HepG2 (cell line): ENCODE measurements around the gene TPBGL. TPM values are rescaled to one million over a fixed set of nuclear protein-coding genes. Genes with fewer than 3 reads are reported as not detected.

Experiments
- AFF4 ChIP-seq: sonication (generic); formaldehyde crosslinking; IDR thresholded peaks from 2 replicates; pipeline ENCODE4 v1.4.0; 2020; ENCODE audit warnings: missing genetic modification reagents
- ATM ChIP-seq: fragments of 450-650 bp; IDR thresholded peaks from 2 replicates; pipeline ENCODE4 v1.7.1; 2017; ENCODE audit warnings: mild to moderate bottlenecking, borderline replicate concordance
- EZH2 ChIP-seq: conservative IDR thresholded peaks from 2 replicates; pipeline ENCODE4 v1.6.1; 2012; ENCODE audit warnings: mild to moderate bottlenecking, low read depth, low read length, moderate library complexity
- STAT6 ChIP-seq: sonication (generic); formaldehyde crosslinking; IDR thresholded peaks from 2 replicates; pipeline ENCODE4 v1.4.0; 2020; ENCODE audit warnings: missing genetic modification reagents, mild to moderate bottlenecking, borderline replicate concordance
- ZNF768 ChIP-seq: sonication (generic); formaldehyde crosslinking; IDR thresholded peaks from 2 replicates; pipeline ENCODE4 v1.4.0; 2020; ENCODE audit warnings: missing genetic modification reagents
- polyA plus RNA-seq, 8 experiments: library from polyadenylated mRNA; depleted of rRNA in 3 of 8; stranded (reverse) in 7 of 8; unstranded in 1 of 8; fragments of >200 nt; fragmentation: Illumina TruSeq in 4 of 8; extraction: Trizol in 4 of 8; gene quantifications; 2 replicates each; pipeline versions ENCODE4 v1.2.1 to v1.2.3, GENCODE V29; 2011 to 2016; ENCODE audit warnings: low read depth in 4 of 8, missing spikeins in 1 of 8, mixed read lengths in 1 of 8; ENCODE audit not compliant: insufficient read depth in 1 of 8
- total RNA-seq, 5 experiments: library from RNA; depleted of rRNA; stranded (reverse); fragments of >200 nt; fragmentation: Illumina TruSeq; extraction: Trizol; gene quantifications; 2 replicates each; pipeline ENCODE4 v1.2.3, GENCODE V29; 2016; ENCODE audit warnings: low read depth in 1 of 5
- TF ChIP-seq, protein P1 (sequence below): sonication (generic); formaldehyde crosslinking; IDR thresholded peaks from 2 replicates; pipeline ENCODE4 v1.4.0; 2020; ENCODE audit warnings: missing genetic modification reagents, borderline replicate concordance
- TF ChIP-seq, protein P2 (sequence below): sonication (generic); formaldehyde crosslinking; IDR thresholded peaks from 2 replicates; pipeline ENCODE4 v1.9.0; 2022; ENCODE audit warnings: low read depth, missing genetic modification reagents
- TF ChIP-seq, protein P3 (sequence below): sonication (generic); formaldehyde crosslinking; conservative IDR thresholded peaks from 2 replicates; pipeline ENCODE4 v1.4.0; 2020; ENCODE audit warnings: missing genetic modification reagents
- TF ChIP-seq, protein P4 (sequence below): sonication (generic); formaldehyde crosslinking; IDR thresholded peaks from 2 replicates; pipeline ENCODE4 v1.4.0; 2020; ENCODE audit warnings: missing genetic modification reagents
- TF ChIP-seq, protein P5 (sequence below): sonication (generic); formaldehyde crosslinking; conservative IDR thresholded peaks from 2 replicates; pipeline ENCODE4 v1.5.0; 2020; ENCODE audit warnings: missing genetic modification reagents

The TPBGL gene
- total and polyA plus RNA-seq, 2 of the 13 experiments (the other 11 are each of a cell fraction or from before 2014, with no cell fraction given): not detected

DNA sequence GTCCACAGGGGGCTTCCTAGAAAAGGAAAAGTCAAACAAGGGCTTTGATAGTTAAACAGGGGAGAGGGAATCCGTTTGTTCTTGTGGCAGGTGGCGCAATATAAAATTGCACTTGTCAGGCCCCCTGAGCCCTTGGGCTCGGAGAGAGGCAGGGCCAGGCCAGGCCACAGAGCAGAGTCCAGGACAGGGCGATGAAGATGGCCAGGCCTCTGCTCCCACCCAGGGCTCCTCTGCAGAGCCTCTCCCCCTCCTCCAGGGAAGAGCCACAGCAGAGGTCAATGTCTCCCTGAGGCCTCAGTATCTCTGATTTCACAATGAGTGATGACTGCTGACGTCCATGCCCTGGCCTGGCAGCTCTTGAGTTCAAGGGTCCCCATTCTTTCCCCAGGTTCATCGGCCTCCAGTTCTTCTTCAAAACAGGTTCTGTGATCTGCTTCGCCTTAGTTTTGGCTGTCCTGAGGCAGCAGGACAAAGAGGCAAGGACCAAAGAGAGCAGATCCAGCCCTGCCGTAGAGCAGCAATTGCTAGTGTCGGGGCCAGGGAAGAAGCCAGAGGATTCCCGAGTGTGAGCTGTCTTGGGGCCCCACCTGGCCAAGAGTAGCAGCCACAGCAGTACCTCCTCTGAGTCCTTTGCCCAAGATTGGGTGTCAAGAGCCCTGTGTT lies 36.4 kb upstream of the TPBGL start (continued):
- TF ChIP-seq, protein P1, sequence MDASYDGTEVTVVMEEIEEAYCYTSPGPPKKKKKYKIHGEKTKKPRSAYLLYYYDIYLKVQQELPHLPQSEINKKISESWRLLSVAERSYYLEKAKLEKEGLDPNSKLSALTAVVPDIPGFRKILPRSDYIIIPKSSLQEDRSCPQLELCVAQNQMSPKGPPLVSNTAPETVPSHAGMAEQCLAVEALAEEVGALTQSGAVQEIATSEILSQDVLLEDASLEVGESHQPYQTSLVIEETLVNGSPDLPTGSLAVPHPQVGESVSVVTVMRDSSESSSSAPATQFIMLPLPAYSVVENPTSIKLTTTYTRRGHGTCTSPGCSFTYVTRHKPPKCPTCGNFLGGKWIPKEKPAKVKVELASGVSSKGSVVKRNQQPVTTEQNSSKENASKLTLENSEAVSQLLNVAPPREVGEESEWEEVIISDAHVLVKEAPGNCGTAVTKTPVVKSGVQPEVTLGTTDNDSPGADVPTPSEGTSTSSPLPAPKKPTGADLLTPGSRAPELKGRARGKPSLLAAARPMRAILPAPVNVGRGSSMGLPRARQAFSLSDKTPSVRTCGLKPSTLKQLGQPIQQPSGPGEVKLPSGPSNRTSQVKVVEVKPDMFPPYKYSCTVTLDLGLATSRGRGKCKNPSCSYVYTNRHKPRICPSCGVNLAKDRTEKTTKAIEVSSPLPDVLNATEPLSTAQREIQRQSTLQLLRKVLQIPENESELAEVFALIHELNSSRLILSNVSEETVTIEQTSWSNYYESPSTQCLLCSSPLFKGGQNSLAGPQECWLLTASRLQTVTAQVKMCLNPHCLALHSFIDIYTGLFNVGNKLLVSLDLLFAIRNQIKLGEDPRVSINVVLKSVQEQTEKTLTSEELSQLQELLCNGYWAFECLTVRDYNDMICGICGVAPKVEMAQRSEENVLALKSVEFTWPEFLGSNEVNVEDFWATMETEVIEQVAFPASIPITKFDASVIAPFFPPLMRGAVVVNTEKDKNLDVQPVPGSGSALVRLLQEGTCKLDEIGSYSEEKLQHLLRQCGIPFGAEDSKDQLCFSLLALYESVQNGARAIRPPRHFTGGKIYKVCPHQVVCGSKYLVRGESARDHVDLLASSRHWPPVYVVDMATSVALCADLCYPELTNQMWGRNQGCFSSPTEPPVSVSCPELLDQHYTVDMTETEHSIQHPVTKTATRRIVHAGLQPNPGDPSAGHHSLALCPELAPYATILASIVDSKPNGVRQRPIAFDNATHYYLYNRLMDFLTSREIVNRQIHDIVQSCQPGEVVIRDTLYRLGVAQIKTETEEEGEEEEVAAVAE (CRISPR knock-in tag): no peak
- TF ChIP-seq, protein P2, sequence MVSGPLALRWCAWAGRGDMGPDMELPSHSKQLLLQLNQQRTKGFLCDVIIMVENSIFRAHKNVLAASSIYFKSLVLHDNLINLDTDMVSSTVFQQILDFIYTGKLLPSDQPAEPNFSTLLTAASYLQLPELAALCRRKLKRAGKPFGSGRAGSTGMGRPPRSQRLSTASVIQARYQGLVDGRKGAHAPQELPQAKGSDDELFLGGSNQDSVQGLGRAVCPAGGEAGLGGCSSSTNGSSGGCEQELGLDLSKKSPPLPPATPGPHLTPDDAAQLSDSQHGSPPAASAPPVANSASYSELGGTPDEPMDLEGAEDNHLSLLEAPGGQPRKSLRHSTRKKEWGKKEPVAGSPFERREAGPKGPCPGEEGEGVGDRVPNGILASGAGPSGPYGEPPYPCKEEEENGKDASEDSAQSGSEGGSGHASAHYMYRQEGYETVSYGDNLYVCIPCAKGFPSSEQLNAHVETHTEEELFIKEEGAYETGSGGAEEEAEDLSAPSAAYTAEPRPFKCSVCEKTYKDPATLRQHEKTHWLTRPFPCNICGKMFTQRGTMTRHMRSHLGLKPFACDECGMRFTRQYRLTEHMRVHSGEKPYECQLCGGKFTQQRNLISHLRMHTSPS (CRISPR knock-in tag): 0 out of 2 replicates have a peak, but pooled peaks have one; percentile 58
- TF ChIP-seq, protein P3, sequence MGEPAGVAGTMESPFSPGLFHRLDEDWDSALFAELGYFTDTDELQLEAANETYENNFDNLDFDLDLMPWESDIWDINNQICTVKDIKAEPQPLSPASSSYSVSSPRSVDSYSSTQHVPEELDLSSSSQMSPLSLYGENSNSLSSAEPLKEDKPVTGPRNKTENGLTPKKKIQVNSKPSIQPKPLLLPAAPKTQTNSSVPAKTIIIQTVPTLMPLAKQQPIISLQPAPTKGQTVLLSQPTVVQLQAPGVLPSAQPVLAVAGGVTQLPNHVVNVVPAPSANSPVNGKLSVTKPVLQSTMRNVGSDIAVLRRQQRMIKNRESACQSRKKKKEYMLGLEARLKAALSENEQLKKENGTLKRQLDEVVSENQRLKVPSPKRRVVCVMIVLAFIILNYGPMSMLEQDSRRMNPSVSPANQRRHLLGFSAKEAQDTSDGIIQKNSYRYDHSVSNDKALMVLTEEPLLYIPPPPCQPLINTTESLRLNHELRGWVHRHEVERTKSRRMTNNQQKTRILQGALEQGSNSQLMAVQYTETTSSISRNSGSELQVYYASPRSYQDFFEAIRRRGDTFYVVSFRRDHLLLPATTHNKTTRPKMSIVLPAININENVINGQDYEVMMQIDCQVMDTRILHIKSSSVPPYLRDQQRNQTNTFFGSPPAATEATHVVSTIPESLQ (CRISPR knock-in tag): no peak
- TF ChIP-seq ATM (no peak), ZNF768 (CRISPR knock-in tag) (peak; percentile 3; the same call in 1 of the 2 replicates), AFF4 (CRISPR knock-in tag) (no peak), STAT6 (CRISPR knock-in tag) (no peak), EZH2 (no peak)
- TF ChIP-seq, protein P4, sequence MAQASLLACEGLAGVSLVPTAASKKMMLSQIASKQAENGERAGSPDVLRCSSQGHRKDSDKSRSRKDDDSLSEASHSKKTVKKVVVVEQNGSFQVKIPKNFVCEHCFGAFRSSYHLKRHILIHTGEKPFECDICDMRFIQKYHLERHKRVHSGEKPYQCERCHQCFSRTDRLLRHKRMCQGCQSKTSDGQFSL (CRISPR knock-in tag): no peak
- TF ChIP-seq, protein P5, sequence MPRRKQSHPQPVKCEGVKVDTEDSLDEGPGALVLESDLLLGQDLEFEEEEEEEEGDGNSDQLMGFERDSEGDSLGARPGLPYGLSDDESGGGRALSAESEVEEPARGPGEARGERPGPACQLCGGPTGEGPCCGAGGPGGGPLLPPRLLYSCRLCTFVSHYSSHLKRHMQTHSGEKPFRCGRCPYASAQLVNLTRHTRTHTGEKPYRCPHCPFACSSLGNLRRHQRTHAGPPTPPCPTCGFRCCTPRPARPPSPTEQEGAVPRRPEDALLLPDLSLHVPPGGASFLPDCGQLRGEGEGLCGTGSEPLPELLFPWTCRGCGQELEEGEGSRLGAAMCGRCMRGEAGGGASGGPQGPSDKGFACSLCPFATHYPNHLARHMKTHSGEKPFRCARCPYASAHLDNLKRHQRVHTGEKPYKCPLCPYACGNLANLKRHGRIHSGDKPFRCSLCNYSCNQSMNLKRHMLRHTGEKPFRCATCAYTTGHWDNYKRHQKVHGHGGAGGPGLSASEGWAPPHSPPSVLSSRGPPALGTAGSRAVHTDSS (CRISPR knock-in tag): no peak
